Cardiac fibroblast (primary cell): Measurements from ENCODE around the gene EXOC3.
"Not testable (repeated sequence)": the region's sequence is repeated elsewhere in the genome, so short reads cannot be mapped to it uniquely, and the experiment has no call there.

ENCODE experiments used
- DNase-seq, 2 donors: peaks; one replicate each; pipeline versions ENCODE4 v3.0.0 to v3.0.0-alpha.2; 2010; ENCODE audit warnings: low read depth in 2 of 2
- H3K4me3 ChIP-seq, 2 donors: replicated peaks in 1 of 2; 1 replicate in 1 of 2; 2 replicates in 1 of 2; pipeline ENCODE4 v1.5.1; 2011; ENCODE audit warnings: low read depth in 2 of 2, low read length in 2 of 2, mild to moderate bottlenecking in 2 of 2, moderate library complexity in 1 of 2
- CTCF ChIP-seq: IDR thresholded peaks from one replicate; pipeline ENCODE4 v1.5.1; 2011; ENCODE audit warnings: low read depth, mild to moderate bottlenecking, low read length, inconsistent platforms

EXOC3 gene

GRCh38 chr5:472076-472655, 29.2 kb downstream of the EXOC3 start:
- H3K4me3 ChIP-seq, result peak overlapping the region; percentile 67 to 70
- TF ChIP-seq CTCF, result no peak
- DNase-seq, result peak; percentile 8 to 14

GRCh38 chr5:472656-473550, 29.9 kb downstream of the EXOC3 start:
- peak overlapping the region; percentile 71 to 81 for H3K4me3 ChIP-seq
- peak; percentile 72 to 83 for DNase-seq
- no peak for TF ChIP-seq CTCF

GRCh38 chr5:473551-474192, 30.7 kb downstream of the EXOC3 start:
- peak; percentile 35 to 49 for DNase-seq
- TF ChIP-seq CTCF, result no peak
- H3K4me3 ChIP-seq, result peak overlapping the region; percentile 71 to 81

- peak overlapping the region; percentile 71 to 81 for H3K4me3 ChIP-seq
- not testable (repeated sequence) for DNase-seq
Measured at GRCh38 chr5:474232-474839, 31.4 kb downstream of the EXOC3 start.

- no peak for TF ChIP-seq CTCF
- H3K4me3 ChIP-seq, result peak overlapping the region; percentile 18 to 21
- peak in 1 of 2 donors; percentile 22 for DNase-seq
Measured at GRCh38 chr5:474840-475661, 32.1 kb downstream of the EXOC3 start.

GRCh38 chr5:475704-476101, 32.7 kb downstream of the EXOC3 start:
- no peak overlapping the region for H3K4me3 ChIP-seq
- TF ChIP-seq CTCF, result no peak
- no peak for DNase-seq
